Epithelial cell of esophagus (primary cell): ENCODE data around the gene TSHZ2.

Source experiments
- DNase-seq: peaks from one replicate; pipeline ENCODE4 v3.0.0; 2010; ENCODE audit warnings: low read depth
- H3K4me3 ChIP-seq: 2 replicates; pipeline ENCODE4 v1.5.1; 2011; ENCODE audit warnings: mild to moderate bottlenecking, low read length, control low read depth
- TF ChIP-seq, protein P1 (sequence below): IDR thresholded peaks from 2 replicates; pipeline ENCODE4 v1.5.1; 2011; ENCODE audit warnings: low read depth, mild to moderate bottlenecking, low read length, control low read depth, inconsistent platforms; ENCODE audit not compliant: insufficient read depth; ENCODE audit errors: missing control alignments

The TSHZ2 gene

DNA sequence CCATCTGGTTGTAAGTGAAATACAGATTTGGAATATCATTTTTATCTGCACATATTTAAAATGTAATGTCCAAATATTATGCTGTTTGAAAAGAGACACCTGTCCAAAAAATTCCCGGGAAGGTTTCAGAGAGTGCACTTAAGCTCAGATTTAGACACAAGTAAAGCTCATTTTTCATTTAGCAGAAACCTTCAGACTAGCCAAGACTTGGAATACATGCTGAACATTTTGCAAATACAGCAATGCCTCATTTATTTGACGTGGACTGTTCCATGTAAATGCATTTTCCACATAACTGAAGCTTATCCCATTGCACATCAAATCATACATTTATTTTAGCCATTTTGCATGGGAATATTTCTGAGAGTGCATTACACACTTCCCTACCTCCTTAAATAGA lies 340.8 kb downstream of the TSHZ2 start:
- no peak overlapping the region for H3K4me3 ChIP-seq
- no peak for DNase-seq
- TF ChIP-seq, protein P1, sequence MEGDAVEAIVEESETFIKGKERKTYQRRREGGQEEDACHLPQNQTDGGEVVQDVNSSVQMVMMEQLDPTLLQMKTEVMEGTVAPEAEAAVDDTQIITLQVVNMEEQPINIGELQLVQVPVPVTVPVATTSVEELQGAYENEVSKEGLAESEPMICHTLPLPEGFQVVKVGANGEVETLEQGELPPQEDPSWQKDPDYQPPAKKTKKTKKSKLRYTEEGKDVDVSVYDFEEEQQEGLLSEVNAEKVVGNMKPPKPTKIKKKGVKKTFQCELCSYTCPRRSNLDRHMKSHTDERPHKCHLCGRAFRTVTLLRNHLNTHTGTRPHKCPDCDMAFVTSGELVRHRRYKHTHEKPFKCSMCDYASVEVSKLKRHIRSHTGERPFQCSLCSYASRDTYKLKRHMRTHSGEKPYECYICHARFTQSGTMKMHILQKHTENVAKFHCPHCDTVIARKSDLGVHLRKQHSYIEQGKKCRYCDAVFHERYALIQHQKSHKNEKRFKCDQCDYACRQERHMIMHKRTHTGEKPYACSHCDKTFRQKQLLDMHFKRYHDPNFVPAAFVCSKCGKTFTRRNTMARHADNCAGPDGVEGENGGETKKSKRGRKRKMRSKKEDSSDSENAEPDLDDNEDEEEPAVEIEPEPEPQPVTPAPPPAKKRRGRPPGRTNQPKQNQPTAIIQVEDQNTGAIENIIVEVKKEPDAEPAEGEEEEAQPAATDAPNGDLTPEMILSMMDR = no peak

DNA sequence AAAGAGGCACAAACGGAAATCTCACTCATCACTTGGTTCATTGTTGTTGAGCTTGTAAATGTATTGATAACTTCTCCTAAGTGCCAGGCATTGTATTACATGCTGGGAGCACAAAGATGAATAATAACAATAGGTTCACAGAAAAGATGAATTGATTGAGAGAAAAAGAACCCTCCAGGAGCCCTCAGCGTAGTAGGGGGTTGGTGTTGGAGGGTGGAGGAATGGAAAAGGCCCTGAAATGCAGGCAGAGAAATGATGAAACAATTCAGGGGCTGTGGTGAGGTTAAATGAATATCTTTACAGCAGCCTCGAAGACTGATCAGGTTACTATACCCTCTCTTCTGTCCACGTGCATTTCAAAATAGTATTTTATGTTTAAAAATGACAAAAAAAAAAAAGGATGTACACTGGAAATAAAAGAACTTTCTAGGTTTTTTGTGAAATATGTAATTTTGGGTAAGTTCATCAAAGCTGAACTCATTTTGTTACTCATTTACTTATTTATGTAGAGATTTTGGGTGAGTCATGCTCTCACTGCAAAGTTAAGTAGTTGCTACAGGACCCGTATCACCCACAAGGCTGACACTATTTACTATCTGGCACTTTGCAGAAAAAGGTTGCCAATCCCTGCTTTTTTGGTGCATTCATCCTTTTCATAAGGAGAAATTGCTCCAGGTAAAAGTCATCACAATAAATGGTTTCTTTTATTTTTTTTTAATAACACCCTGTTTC lies 344.2 kb downstream of the TSHZ2 start:
- TF ChIP-seq, protein P1 = no peak
- no peak overlapping the region for H3K4me3 ChIP-seq
- no peak for DNase-seq

DNA sequence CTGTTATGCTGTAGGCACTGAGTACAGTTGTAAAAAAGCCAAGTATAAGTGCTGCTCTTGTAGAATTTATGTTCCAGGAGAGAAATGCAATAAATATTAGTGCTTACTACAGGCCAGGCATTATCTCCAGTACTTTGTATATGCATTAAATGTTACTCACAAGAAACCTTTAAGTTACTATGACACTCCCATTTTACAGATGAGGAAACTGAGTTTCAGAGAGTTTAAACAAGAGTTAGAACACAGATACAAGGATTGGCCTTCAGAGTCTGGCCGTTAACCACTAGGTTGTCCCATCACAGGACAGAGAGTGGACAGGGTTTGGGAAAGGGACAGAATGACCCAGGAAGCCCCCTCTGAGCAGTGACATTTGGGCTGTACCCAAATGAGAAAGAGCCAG lies 347.0 kb downstream of the TSHZ2 start:
- TF ChIP-seq, protein P1 = no peak
- no peak overlapping the region for H3K4me3 ChIP-seq

DNA sequence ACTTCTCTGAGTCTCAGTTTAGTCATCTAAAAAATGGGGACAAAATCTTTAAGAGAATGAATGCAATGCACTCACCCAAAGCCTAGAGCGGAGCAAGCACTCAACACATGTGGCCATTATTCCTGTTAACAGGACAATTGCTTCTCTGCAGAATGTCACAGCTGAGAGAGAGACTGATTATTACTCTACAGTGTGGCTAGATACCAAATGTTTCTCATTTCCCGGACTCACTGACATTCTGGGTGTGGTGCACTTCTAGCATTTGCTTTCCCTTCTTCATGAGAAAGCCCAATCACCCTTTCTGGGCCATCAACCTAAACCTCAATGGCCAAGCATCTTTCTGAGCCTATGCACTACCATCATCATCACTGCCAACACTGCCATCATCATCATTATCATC lies 347.6 kb downstream of the TSHZ2 start:
- no peak overlapping the region for H3K4me3 ChIP-seq
- DNase-seq = no peak
- TF ChIP-seq, protein P1 = no peak

More for the DNA sequence above, 347.0 kb downstream of the TSHZ2 start:
- DNase-seq = no peak

DNA sequence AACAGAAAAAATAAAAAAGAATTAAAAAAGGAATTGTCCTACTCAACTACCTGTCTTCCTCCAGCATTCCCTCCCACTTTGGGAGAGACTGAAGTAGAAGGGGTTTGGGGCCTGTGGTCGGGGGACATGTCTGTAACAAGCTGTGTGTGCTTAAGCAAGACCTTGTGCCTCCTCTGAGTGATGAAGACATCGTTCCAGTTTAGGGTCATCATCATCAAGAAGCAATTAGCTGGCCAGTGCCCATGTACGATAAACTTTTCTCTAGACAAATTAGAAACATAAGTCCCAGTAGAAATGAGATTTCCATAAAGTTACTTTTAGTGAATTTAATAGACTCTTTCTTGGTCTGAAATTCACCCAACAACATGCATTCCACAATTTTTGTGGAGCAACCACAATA lies 348.5 kb downstream of the TSHZ2 start:
- TF ChIP-seq, protein P1 = no peak
- DNase-seq = no peak
- no peak overlapping the region for H3K4me3 ChIP-seq

DNA sequence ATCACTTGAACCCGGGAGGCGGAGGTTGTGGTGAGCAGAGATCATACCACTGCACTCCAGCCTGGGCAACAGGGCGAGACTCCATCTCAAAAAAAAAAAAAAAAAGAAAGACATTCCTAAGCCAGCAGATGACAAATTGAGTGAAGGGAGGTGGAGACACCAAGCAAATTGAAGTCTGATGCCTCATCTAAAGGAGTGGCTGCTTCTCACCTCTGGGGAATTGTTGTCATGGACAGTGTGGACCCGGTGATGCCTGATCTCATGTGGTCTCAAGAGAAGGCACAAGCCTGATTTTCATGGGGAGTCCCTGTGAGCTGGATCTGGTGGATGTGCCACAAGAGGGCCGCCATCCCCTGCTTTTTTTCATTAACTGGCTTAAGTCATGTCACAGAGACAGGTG lies 349.4 kb downstream of the TSHZ2 start:
- DNase-seq = no peak
- no peak overlapping the region for H3K4me3 ChIP-seq

More for the DNA sequence above, 349.4 kb downstream of the TSHZ2 start:
- TF ChIP-seq, protein P1 = no peak
